HepG2 (cell line): ENCODE measurements around the gene MAD2L2. TPM values are rescaled to one million over a fixed set of nuclear protein-coding genes. Genes with fewer than 3 reads are reported as not detected.

Source experiments
- ATAC-seq: fragments of 200-7000 bp; cut with Tn5 transposase; 3 replicates; pipeline ENCODE4 v1.9.1; 2020; ENCODE audit warnings: mild to moderate bottlenecking, moderate library complexity
- BruUV-seq: library from RNA; stranded (reverse); fragments of 400-500 nt; replicated peaks from 2 replicates; lab custom pipeline; 2021; lab: Mats Ljungman, UMichigan
- CTCF ChIA-PET: fragments of 300-600 bp; formaldehyde crosslinking; extraction: SDS; loops from one replicate; lab custom pipeline; 2021; ENCODE audit warnings: low total read pairs, inconsistent platforms, low intra/inter-chr PET ratio; lab: Yijun Ruan, JAX
- POLR2A ChIA-PET: fragments of 350-600 bp; sonication (Branson Sonifier 250); formaldehyde crosslinking; loops from one replicate; lab custom pipeline; 2020; ENCODE audit warnings: antibody characterized with exemption, inconsistent platforms; lab: Yijun Ruan, JAX
- DNase-seq: peaks from one replicate; pipeline ENCODE4 v3.0.0-alpha.2; 2015; ENCODE audit warnings: low spot score
- FAIRE-seq: peaks from 3 replicates; lab custom pipeline; 2011; peaks lifted over from hg19 to GRCh38; lab: Jason Lieb, UNC
- H2AFZ ChIP-seq: one replicate; pipeline ENCODE4 v1.6.1; 2011; ENCODE audit warnings: low read length, inconsistent platforms
- H3K27ac ChIP-seq: fragments of 300-600 bp; 3 replicates; pipeline ENCODE4 v1.8.0; 2011; ENCODE audit warnings: mixed run types, mild to moderate bottlenecking, mixed read lengths, low read length, inconsistent platforms; ENCODE audit not compliant: insufficient read depth; ENCODE audit errors: extremely low read length
- H3K27me3 ChIP-seq, 2 experiments: fragments of 200-600 bp in 1 of 2; 2 replicates in 1 of 2; 3 replicates in 1 of 2; pipeline versions ENCODE4 v1.6.0 to v1.8.0; 2011; ENCODE audit warnings: low read length in 2 of 2, mild to moderate bottlenecking in 2 of 2, moderate library complexity in 2 of 2, inconsistent platforms in 1 of 2; ENCODE audit not compliant: insufficient read depth in 2 of 2, control insufficient read depth in 1 of 2
- H3K36me3 ChIP-seq, 2 experiments: fragments of 200-600 bp in 1 of 2; replicated peaks in 1 of 2; 2 replicates in 1 of 2; 3 replicates in 1 of 2; pipeline versions ENCODE4 v1.5.1 to v1.8.0; 2011; ENCODE audit warnings: low read length in 2 of 2, inconsistent platforms in 1 of 2; ENCODE audit not compliant: insufficient read depth in 2 of 2, control insufficient read depth in 1 of 2
- H3K4me1 ChIP-seq: 2 replicates; pipeline ENCODE4 v1.5.1; 2012; ENCODE audit warnings: low read length, inconsistent platforms; ENCODE audit not compliant: insufficient read depth
- H3K4me2 ChIP-seq: 2 replicates; pipeline ENCODE4 v1.6.0; 2011; ENCODE audit warnings: low read depth, low read length, inconsistent platforms
- H3K4me3 ChIP-seq, 3 experiments: fragments of 200-600 bp in 1 of 3; sonication (generic), shearing (Covaris generic) in 1 of 3; replicated peaks in 1 of 3; 2 replicates each; pipeline ENCODE4 v1.5.1; 2011 to 2016; ENCODE audit warnings: low read length in 3 of 3, inconsistent platforms in 2 of 3, low read depth in 2 of 3, mild to moderate bottlenecking in 2 of 3, control low read depth in 1 of 3, mixed read lengths in 1 of 3; ENCODE audit not compliant: insufficient read depth in 1 of 3
- H3K79me2 ChIP-seq: one replicate; pipeline ENCODE4 v1.6.1; 2011; ENCODE audit warnings: low read length, inconsistent platforms; ENCODE audit not compliant: insufficient read depth
- H3K9ac ChIP-seq: 2 replicates; pipeline ENCODE4 v1.6.0; 2011; ENCODE audit warnings: mild to moderate bottlenecking, low read depth, low read length, inconsistent platforms; ENCODE audit not compliant: insufficient read depth
- H3K9me3 ChIP-seq: 2 replicates; pipeline ENCODE4 v1.5.1; 2012; ENCODE audit warnings: mild to moderate bottlenecking, low read length
- H4K20me1 ChIP-seq: 2 replicates; pipeline ENCODE4 v1.6.0; 2011; ENCODE audit warnings: inconsistent platforms, mild to moderate bottlenecking, low read length, moderate library complexity; ENCODE audit not compliant: insufficient read depth
- HNRNPK ChIP-seq: fragments of 200-400 bp; formaldehyde crosslinking; IDR thresholded peaks from 2 replicates; pipeline ENCODE4 v1.6.1; 2018; ENCODE audit warnings: low read length, low read depth, moderate library complexity, mild to moderate bottlenecking; ENCODE audit not compliant: poor library complexity, severe bottlenecking
- MXI1 ChIP-seq: IDR thresholded peaks from 3 replicates; pipeline ENCODE4 v1.6.1; 2012; ENCODE audit warnings: low read depth, low read length, inconsistent platforms, borderline replicate concordance
- ZNF629 ChIP-seq: sonication (generic); formaldehyde crosslinking; conservative IDR thresholded peaks from 2 replicates; pipeline ENCODE4 v1.5.0; 2020; ENCODE audit warnings: missing genetic modification reagents
- WGBS: methylation state at CpG from one replicate; pipeline ENCODE4 v1.1.6; 2017; ENCODE audit warnings: low lambda C conversion rate; 5-methylcytosine and 5-hydroxymethylcytosine counted together
- in situ Hi-C: cut with HindIII; loops from 2 replicates; pipeline ENCODE4 v1.10.0; 2017; ENCODE audit warnings: low pct_unique_long_range_greater_than_20kb; ENCODE audit not compliant: extremely low pct_ligation_motif_present
- intact Hi-C: fragments of 100-400 bp; cut with micrococcal nuclease; formaldehyde crosslinking; loops from one replicate; pipeline ENCODE4 v1.10.0; 2022; ENCODE audit not compliant: unreplicated experiment
- polyA plus RNA-seq, 8 experiments: library from polyadenylated mRNA; depleted of rRNA in 3 of 8; stranded (reverse) in 7 of 8; unstranded in 1 of 8; fragments of >200 nt; fragmentation: Illumina TruSeq in 4 of 8; extraction: Trizol in 4 of 8; gene quantifications; 2 replicates each; pipeline versions ENCODE4 v1.2.1 to v1.2.3, GENCODE V29; 2011 to 2016; ENCODE audit warnings: low read depth in 4 of 8, missing spikeins in 1 of 8, mixed read lengths in 1 of 8; ENCODE audit not compliant: insufficient read depth in 1 of 8
- total RNA-seq, 5 experiments: library from RNA; depleted of rRNA; stranded (reverse); fragments of >200 nt; fragmentation: Illumina TruSeq; extraction: Trizol; gene quantifications; 2 replicates each; pipeline ENCODE4 v1.2.3, GENCODE V29; 2016; ENCODE audit warnings: low read depth in 1 of 5

Gene MAD2L2
- total and polyA plus RNA-seq, 2 of the 13 experiments (the other 11 are each of a cell fraction or from before 2014, with no cell fraction given), result 51.8 to 53.8 TPM

DNA sequence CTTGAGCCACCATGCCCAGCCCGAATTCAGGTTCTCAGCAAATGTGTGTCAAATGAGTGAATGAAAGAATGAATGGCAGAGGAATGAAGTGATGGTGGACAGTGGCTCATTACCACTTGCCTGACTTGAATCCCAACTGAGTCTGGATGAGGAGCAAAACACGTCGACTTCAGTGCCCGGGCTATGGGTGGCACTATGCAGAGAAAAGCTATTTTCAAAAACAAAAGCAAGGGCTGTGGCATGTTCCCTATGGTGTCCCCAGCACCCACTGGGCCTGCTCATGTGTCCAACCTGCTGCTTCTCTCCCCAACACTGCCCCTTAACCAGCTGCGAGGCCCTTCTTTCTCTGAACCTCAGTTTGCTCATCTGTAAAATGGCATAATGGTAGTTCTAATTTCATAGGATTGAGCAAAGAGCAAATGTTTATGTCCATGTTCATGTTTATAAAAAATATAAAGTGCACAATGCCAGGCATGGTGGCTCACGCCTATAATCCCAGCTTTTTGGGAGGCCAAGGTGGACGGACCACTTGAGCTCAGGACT lies 4.3 kb upstream of the MAD2L2 start:
- BruUV-seq, result no TSS peak
- H3K4me3 ChIP-seq, result no peak overlapping the region
- H3K27ac ChIP-seq, result no peak overlapping the region
- FAIRE-seq, result no peak
- POLR2A ChIA-PET, result interaction anchor here (1.5 kb wide), 1 partner anchor 14 kb away, joined by 3 read pairs; no protein-coding TSS in a partner anchor
- H3K79me2 ChIP-seq, result no peaks in the 10 kb centered on the region
- no peaks in the 10 kb centered on the region for H3K9me3 ChIP-seq
- intact Hi-C loops (no loop called here), in situ Hi-C loops (no loop called here)
- CTCF ChIA-PET, result no interaction called here
- no peak for ATAC-seq
- no peak overlapping the region for H3K9ac ChIP-seq
- H3K4me1 ChIP-seq, result peaks cover 20% of the 10 kb centered on the region
- no peak for DNase-seq
- no peaks in the 10 kb centered on the region for H4K20me1 ChIP-seq
- H3K4me2 ChIP-seq, result no peak overlapping the region
- H3K27me3 ChIP-seq, result peaks cover 6 to 59% of the 10 kb centered on the region in 2 experiments; a peak in 4 of 5 replicates
- peak; percentile 85 for TF ChIP-seq ZNF629
- TF ChIP-seq HNRNPK, result no peak
- no peak overlapping the region for H2AFZ ChIP-seq
- no peaks in the 10 kb centered on the region for H3K36me3 ChIP-seq
- 48% methylated on average over 7 of the region's 7 CpGs for WGBS

DNA sequence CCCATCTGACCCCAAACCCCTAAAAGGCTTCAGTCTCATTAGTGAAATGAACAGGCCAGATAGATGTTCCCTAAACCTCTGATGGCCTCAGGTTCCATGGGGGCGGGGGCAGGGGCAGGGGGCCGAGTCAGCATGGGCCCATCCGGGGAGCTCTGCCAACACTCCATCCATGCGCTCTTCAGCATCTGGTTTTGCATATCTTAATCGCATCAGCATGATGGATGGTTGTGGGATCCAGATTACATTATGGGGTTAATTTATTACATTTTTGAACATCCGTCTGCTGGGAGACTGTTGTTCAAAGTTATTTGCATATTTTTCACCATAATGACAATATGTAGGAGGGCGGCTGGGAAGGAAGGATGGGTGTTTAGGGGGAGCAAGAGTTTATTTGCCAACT lies 3.1 kb upstream of the MAD2L2 start:
- H3K9ac ChIP-seq, result no peak overlapping the region
- no peak for TF ChIP-seq MXI1
- TF ChIP-seq, all 625 proteins: peak for 0
- no peaks in the 10 kb centered on the region for H3K9me3 ChIP-seq
- H3K4me2 ChIP-seq, result no peak overlapping the region
- POLR2A ChIA-PET, result no interaction called here
- WGBS, result 30% methylated on average over 7 of the region's 7 CpGs
- no TSS peak for BruUV-seq
- no peak overlapping the region for H2AFZ ChIP-seq
- intact Hi-C loops (no loop called here), in situ Hi-C loops (no loop called here)
- H3K4me3 ChIP-seq, result no peak overlapping the region
- ATAC-seq (no peak), FAIRE-seq (no peak), DNase-seq (no peak)
- peaks cover 6 to 49% of the 10 kb centered on the region in 2 experiments; a peak in 4 of 5 replicates for H3K27me3 ChIP-seq
- no peaks in the 10 kb centered on the region for H3K36me3 ChIP-seq
- H3K4me1 ChIP-seq, result peaks cover 23% of the 10 kb centered on the region
- CTCF ChIA-PET, result no interaction called here
- no peaks in the 10 kb centered on the region for H3K79me2 ChIP-seq
- H4K20me1 ChIP-seq, result no peaks in the 10 kb centered on the region
- no peak overlapping the region for H3K27ac ChIP-seq
